Activated gamma-delta T cell treated with Interleukin-2 at 50 U/mL for 16 hours (primary cell): Measurements from ENCODE around the gene CACFD1.

Experiments used
- DNase-seq: peaks from one replicate; pipeline ENCODE4 v3.0.0-alpha.2; 2020

The CACFD1 gene

DNA sequence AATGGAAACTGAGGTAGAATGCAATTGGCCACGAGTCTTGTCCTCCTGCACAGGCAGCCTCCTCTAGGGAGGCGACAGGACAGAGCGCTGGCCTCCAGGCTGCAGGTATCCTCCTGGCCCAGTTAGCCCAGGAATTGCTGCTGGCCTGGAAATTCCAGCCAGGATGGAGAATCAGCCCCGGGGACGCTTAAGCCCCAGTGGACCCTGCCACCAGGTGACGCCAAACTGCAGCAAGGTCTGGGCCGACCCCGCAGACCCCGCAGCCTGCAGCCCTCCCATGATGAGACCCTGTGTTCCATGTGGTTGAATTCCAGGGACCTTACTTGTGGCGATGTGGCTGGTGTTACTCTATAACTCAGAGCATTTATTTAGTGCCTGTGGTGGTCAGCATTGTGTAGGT, 7.3 kb downstream of the CACFD1 start:
- no peak for DNase-seq

DNA sequence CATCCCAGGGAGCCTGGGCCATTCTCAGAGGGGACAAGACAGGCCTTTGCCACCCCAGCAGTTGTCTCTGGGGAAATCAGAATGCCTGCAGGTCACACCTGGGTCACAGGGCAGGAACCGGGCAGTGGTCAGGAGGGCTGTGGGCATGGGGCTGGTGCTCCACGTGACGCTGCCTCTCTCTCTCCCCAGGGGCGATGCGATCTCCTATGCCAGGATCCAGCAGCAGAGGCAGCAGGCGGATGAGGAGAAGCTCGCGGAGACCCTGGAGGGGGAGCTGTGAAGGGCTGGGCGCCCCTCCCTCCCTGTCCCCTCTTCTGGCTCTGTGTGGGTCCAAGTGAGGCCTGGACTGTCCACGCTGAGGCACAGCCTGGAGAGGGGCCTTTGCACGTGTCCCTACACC, 8.6 kb downstream of the CACFD1 start:
- DNase-seq = no peak

DNA sequence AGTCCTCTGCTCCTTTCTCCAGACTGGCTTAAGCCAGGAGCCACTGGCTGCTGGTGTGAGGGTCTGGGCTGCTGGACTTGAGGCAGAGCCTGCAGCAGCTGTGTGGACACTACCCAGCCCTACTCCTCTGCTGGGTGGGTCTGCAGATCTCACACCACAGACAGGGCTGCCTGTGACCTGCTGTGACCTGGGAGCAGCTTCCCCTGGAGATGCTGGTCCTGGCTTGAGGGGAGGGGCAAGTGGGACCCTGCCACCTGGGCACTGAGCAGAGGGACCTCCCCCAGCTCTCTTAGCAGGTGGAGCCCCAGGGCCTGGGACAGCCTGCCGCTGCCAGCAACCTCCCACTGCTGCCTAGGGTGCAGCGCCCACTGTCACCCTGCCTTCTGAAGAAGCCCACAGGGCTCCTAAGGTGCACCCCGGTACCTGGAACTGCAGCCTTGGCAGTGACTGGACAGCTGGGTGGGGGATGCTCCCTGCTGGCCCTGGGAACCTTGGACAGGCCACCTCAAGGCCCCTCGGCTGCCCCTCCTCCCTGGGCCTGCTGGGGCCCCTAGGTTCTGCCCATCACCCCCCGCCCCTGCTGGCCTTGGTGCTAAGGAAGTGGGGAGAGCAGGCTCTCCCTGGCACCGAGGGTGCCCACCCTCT, 9.1 kb downstream of the CACFD1 start:
- DNase-seq = no peak

- no peak for DNase-seq
Observed at GRCh38 chr9:133470427-133470924, 10.7 kb downstream of the CACFD1 start.

- no peak for DNase-seq
Observed at GRCh38 chr9:133470988-133471387, 11.2 kb downstream of the CACFD1 start.

- no peak for DNase-seq
Observed at GRCh38 chr9:133471551-133472276, 11.9 kb downstream of the CACFD1 start.

GRCh38 chr9:133472277-133472645, 12.5 kb downstream of the CACFD1 start:
- DNase-seq = no peak

GRCh38 chr9:133472753-133473378, 13.1 kb downstream of the CACFD1 start:
- DNase-seq = no peak

DNA sequence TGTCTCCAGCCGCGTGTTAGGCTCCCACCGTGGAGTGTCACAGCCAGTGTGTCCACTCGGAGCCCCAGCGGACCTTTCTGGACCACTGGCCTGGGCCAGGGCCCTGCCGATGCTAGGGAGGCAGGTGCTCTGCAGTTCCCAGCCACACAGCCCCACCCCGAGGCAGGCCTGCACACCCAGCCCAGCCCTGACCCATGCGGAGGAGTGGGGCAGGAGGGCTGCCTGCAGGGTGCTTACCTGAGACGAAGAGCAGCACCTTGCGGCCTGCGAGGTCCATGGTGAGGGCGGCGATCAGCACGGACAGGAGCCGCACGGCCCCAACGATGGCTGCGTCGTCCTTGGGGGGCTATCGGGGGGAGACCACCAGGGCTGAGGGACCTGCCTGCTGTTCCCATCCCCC, 14.0 kb downstream of the CACFD1 start:
- DNase-seq = no peak

- no peak for DNase-seq
Observed at GRCh38 chr9:133474215-133474614, 14.4 kb downstream of the CACFD1 start.

DNA sequence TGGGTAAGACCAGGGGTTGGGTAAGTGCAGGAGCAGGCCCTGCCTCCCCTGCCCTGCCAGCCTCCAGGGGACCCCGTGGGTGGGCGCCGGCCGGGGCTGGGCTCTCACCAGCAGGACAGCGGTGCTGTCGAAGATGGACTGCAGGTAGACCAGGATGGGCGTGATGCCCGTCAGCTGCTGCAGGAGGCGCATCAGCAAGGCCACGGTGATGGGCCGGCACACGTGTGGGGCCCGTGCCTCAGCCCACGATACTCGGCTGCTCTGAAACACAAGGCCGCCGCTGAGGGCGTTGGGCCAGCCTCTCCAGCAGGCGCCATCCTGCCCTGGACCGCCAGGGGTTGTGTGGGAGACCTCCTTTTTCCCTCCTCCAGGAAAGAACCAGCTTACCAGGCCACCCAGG, 15.1 kb downstream of the CACFD1 start:
- no peak for DNase-seq

- DNase-seq = no peak
Observed at GRCh38 chr9:133475292-133476012, 15.7 kb downstream of the CACFD1 start.

- no peak for DNase-seq
Observed at GRCh38 chr9:133476036-133476931, 16.5 kb downstream of the CACFD1 start.

DNA sequence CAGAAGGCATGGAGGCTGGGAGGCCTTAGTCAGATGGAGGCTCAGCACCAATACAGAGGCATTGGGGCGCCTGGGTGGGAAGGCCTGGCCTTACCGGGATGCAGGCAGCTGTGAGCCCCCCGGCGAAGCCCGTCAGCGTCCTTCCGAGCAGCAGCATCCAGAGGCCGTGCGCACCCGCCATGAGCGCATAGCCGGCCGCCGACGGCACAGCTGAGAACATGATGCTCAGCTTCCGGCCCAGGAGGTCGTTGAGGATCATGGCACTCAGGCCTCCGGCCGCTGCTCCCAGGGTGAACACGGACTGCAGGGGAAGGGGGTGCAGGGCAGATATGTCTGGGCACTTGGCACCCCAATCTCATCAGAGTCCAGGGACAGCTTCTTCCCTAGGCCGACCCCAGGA, 17.2 kb downstream of the CACFD1 start:
- no peak for DNase-seq

DNA sequence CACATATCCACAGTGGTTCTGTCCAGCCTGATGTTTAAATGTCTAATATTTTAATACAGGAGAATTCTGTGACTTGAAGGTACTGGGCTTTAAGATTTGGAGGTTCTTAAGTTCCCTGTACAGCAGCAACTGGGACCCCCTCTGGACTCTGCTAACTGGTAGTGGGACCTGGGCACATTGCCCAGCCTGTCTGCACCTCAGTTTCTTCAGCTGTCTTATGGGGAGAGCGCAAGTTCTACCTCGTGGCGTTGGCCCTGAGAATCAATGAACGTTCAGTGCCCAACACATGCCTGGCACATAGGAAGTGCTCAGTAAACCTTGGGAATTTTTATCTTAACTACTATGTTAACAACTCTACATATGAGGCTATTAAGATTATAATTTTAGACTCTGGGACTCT, 17.7 kb downstream of the CACFD1 start:
- no peak for DNase-seq

- DNase-seq = no peak
Observed at GRCh38 chr9:133477992-133478850, 18.4 kb downstream of the CACFD1 start.

DNA sequence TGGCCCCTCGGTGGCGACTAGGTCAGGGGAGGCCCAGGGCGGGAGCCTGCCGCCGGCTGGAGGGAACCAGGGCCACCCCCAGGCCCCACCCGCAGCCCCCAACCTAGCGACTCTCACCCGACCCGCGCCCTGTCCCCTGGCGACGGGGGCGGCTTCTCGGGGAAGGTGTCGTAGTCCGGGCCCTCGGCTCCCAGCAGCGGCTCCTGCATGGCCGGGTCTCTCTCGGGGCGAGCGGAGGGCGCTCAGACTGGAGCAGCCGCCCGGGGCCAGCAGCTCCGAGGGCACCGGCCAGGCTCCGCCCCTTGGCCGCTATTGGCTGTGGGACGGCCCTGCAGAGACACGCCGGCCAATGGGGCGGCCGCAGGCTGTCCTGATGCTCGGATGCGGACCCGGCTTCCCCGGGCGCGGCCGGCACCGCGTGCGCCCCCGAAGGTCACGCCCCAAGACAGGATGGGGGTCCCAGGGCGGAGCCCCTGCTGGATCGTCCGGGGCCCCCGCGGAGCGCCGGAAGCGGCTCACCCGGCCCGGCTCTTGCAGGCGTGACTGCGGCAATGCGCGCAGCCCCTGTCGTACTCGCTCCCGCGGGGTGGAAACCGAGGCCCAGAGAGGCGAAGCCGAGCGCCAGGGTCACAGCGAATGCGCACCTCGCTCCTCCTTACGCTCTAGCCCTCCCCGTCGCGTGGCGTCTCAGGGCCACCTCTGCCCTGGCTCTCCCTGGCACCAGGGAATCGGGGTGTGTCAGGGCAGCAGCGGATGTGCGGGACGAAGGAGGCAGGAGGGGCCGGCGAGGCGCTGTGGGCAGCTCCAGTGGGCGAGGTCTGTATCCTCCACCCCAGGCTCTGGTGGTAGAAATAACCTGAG, 19.3 kb downstream of the CACFD1 start, which contains the start of gene SLC2A6:
SLC2A6 (minus strand) TSS at position 249 of the 861 bp plus-strand sequence; CDS start at position 209, 40 bp downstream.
- peak; percentile 79 for DNase-seq

DNA sequence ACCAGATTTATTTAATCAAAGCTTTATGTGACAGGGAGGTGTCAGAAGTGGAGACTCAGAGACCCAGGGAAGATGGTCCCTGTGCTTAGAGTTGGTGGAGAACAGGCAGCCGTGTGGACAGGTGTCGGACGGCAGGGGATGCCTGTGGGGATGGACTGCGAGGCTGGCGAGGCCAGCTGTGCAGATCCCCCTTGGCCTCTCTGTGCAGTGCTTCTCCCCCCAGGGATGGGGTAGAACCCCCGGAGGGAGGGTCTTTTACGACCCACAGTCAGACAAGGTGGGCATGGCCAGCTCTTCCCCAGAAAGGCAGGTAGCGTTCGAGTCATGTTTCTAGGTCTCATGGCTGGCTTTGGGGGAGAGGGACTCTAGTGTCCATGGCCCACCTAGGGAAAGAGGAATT, 23.8 kb downstream of the CACFD1 start:
- no peak for DNase-seq

DNA sequence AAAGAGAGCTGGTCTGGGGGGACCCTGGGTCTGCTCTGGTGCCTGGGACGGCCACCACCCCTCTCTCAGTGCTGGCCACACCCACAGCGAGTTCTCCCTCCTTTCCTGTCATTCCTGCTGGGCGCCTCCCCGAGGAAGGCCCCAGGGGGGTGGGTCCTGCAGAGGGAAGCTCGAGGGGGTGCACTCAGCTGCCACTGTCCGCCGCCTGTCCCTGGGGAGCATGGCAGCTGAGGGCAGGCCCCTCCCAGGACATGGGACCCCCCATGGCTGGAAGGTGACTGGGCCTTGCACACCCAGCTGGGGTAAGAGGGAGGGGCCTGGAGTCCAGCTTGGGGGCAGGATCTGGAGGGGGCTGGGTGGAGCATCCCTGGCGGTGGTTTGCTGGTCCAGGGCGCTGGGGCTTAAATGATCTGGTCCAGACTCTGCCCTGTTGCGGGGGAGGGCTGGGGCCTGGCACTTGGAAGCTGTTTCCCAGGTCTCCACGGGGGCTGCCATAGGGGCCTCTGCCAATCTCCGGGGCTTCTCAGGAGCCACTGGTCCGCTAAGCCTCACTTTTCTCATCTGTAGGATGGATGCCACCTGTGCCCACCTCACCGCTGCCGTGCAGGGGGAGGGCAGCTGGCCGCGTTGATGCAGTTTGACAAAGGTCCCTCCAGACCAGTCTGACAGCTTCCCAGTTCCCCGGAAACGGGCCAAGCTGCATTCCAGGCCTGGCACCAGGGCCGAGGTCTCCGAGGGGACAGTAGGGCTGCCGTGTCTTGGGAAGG, 25.1 kb downstream of the CACFD1 start:
- DNase-seq = no peak
